Testis (tissue), 2 donors: ENCODE data around the gene GALNT18.

ENCODE experiments used
- POLR2A ChIP-seq: fragments of 450-650 bp; IDR thresholded peaks from one replicate; pipeline ENCODE4 v1.6.1; 2017; ENCODE audit warnings: antibody characterized with exemption, mild to moderate bottlenecking, moderate library complexity
- TF ChIP-seq, protein P1 (sequence below), 3 experiments: fragments of 450-650 bp in 2 of 3; fragments of 200-600 bp in 1 of 3; sonication (generic) in 1 of 3; IDR thresholded peaks; one replicate each; pipeline ENCODE4 v1.5.1; 2016 to 2019; ENCODE audit warnings: antibody characterized with exemption in 3 of 3, mild to moderate bottlenecking in 2 of 3, moderate library complexity in 1 of 3

DNA sequence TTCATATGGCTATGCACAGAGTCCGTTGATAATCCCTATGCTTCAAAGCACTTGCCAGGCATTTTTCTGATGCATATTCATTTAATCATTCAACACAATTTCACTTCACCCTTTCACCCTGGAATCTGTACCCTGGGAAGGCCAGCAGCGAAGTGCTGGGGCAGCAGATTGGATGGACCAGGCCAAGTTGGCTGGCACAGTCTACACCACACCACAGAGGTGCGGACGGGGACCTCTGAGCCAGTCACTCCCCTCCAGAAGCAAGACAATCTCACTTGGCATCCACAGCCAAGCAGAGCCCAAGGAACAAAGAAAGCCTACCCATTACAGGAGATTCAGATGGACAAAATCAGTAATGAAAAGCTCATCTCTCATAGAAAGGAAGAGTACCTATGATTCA is 130.2 kb downstream of the GALNT18 start:
- TF ChIP-seq, protein P1, sequence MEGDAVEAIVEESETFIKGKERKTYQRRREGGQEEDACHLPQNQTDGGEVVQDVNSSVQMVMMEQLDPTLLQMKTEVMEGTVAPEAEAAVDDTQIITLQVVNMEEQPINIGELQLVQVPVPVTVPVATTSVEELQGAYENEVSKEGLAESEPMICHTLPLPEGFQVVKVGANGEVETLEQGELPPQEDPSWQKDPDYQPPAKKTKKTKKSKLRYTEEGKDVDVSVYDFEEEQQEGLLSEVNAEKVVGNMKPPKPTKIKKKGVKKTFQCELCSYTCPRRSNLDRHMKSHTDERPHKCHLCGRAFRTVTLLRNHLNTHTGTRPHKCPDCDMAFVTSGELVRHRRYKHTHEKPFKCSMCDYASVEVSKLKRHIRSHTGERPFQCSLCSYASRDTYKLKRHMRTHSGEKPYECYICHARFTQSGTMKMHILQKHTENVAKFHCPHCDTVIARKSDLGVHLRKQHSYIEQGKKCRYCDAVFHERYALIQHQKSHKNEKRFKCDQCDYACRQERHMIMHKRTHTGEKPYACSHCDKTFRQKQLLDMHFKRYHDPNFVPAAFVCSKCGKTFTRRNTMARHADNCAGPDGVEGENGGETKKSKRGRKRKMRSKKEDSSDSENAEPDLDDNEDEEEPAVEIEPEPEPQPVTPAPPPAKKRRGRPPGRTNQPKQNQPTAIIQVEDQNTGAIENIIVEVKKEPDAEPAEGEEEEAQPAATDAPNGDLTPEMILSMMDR (IDR thresholded peaks at IDR 0.05) = no peak
- no peak for TF ChIP-seq POLR2A
